CD4-positive, alpha-beta T cell treated with Interleukin-6 at 100 ng/mL for 8 hours (primary cell): ENCODE measurements around the gene UNC119.
"Not testable (repeated sequence)": the region's sequence is repeated elsewhere in the genome, so short reads cannot be mapped to it uniquely, and the experiment has no call there.

Experiments
- DNase-seq: peaks from one replicate; pipeline ENCODE4 v3.0.0-alpha.2; 2020; ENCODE audit warnings: mixed read lengths, low spot score

The UNC119 gene

DNA sequence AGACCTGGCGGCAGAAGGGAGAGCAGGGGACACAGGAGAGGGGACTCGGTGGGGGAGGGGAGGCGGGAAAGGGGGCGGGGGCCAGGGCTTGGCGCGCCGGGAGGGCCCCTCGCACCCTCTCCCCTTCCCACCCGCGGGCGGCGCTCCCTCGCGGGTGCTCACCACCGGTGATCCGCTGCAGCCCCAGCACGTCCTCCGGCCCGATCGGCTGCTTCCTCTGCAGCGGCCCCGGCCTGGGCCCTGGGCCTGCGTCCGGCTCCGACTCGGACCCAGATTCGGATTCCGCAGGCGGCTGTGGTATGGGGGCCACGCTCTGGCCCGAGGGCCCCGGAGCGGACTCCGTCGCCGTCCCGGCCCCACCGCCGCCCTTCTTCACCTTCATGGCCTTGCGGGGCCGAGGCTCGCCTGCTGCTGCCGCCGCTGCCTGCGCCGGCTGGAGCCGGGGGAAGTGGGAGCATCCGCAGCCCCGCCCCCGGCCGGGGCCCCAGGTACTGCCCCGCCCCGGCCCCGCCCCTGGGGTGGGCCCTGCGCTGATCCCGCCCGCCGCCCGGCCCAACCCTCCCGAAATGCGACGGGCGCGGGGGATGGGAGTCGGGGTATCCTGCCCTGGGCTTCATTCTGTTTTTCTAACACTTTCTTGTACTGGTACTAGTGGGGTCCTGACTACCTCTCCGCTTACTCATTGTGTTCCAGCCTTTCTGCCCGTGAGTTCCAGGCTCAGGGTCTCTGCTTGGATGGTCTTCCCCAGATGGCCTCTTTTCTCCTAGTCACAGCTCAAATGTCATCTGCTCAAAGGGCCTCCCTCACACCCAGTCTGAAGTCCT lies at the start of gene UNC119:
UNC119 (minus strand) TSS at position 449 of the 824 bp plus-strand sequence; CDS start at position 382, 67 bp downstream.
- peak; percentile 78 for DNase-seq

DNA sequence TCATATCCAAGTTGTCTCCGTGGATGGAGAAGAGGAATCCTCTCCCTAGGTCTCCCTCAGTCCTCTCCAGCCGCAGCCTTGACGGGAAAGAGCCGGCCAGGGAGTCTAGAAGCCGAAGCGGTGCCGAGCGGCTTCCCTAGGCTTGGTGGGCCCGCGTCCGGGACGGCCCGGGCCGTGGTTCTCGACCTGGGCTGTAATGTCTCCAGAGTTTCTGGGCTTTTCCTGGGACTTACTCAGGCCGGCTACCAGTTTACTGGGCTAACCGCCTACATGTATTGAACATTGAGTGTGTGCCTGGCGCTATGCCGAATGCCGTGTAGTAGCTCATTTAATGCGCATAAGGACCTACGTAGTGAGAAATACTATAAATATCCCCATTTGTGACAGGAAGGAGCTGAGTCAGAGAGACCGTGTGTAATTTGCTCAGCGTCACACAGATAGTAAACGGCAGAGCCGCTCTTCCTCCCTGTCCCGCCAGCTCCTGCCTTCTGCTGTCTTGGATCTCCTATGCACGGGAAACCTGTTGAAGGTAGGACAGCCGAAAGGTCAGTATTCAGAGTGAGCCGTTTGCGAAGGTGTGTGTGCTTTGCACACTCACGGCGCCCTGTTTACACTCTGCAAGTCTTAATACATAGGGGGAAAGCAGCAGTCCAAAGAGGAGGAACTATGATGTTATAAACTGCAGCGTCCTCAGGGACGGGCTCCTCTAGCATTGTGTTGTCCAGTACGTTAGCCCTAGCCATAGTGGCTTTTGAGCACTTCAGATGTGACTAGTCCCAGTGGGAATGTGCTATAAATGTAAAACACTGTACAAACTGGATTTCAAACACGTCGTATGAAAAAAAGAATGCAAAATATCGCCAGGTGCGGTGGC lies 47.1 kb upstream of the UNC119 start:
- peak; percentile 53 for DNase-seq

- DNase-seq: peak; percentile 94
Observed at GRCh38 chr17:28598799-28599310, 46.4 kb upstream of the UNC119 start, which contains the start of gene SPAG5. Gene SPAG5 (minus strand): TSS chr17:28599025. CDS start chr17:28598946, 79 bp downstream.

GRCh38 chr17:28598389-28598788 lies 46.0 kb upstream of the UNC119 start:
- DNase-seq: no peak

DNA sequence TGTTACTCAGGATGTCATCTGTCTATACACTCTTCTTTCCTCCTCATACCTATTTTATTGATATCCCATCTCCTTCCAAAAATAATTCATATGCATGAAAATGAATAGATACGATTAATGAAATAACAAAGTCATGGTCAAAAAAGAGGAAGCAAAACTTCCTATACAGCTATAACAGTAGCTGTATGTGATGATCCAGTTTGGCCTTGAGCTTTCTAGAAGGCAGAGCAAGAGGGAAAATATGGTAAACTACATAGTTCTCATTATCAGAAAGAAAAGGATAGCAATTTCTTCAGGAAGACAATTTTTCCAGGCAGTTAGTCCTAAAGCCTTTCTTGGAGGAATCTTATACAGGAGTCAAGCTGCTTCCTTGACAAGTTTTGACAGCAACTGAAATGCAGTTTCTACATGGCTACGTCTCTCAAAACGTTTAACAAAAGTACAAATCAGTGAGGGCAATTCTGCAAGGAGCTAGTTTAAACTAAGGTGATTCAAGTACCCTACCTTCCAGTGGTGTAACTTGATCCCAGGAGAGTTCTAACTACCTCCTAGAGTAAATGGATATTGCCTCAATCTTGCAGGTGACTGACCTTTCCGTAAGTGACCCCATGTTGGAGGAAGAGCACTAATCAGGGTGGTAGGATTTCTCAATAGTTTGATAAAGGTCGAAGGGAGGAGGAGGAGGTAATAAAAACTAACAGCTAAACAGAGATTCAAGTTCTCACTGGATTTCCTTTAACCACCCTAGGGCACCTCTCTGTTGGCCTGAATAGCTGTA lies 45.4 kb upstream of the UNC119 start:
- no peak for DNase-seq

DNA sequence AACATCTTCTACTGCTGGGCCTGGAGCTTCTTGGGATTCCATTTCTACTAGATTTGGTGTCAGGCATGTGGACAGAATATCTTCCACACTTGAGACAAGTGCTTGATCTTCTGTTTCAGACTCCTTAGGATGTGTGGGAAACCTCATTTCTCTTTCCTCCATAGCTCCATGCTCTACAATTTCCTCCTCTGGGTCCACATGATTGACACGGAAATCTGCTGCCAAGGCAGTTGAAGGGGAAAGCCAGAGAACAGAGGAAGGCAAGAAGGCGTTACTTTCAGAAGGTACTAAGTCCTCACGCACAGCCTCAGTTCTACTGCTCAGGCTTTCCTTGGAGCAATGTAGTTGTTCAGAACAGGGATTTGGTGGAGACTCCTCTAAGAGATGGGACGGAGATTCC lies 39.8 kb upstream of the UNC119 start:
- no peak for DNase-seq

GRCh38 chr17:28585851-28586250 lies 33.4 kb upstream of the UNC119 start:
- no peak for DNase-seq

GRCh38 chr17:28584434-28584833 lies 32.0 kb upstream of the UNC119 start:
- no peak for DNase-seq

- DNase-seq: no peak
Observed at GRCh38 chr17:28582513-28582912, 30.1 kb upstream of the UNC119 start.

GRCh38 chr17:28580959-28581358 lies 28.5 kb upstream of the UNC119 start:
- no peak for DNase-seq

GRCh38 chr17:28579526-28579925 lies 27.1 kb upstream of the UNC119 start:
- DNase-seq: no peak

DNA sequence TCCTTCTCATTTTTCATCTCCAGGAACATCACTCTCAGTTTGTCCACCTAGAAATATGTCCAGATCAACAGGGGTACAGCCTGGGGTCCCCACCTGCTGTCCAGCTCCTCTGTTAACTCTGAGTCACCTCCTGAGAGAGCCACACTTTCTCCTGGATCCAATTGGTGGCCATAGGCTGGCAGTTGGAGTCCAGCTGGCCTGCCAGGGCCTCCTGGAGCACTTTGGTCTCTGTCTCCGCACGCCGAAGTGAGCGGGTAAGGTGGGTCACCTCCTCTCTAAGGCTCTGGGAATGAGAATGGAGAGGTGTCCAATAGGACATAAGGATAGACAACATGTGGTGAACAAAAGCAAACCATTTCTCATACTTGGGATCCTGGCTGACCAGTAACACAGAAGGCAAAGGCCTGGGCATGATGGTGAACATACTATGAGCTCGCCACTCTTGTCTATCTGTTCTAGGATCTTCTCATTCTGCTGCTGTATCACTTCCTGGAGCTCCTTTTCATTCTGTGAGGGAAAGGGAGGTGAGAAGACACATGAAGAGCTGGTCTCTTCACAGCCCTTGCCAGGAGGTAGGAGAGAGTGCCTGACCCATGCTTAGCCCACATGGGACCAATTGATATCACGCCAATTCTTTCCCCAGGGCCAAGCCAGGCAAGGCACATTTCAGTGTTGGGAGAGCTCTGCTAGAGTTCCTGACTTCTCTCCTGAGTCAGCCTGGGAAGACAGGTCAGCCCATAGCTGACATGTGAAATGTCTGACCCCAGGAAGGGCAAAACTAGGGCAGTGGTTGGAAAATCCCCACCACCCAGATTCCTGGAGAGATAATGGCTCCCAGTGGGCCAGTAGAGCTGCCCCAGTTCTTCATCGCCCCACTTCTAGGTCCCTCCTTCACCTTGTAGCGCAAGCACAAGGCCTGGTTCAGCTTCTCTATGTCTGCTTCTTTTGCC lies 26.1 kb upstream of the UNC119 start:
- DNase-seq: no peak

DNA sequence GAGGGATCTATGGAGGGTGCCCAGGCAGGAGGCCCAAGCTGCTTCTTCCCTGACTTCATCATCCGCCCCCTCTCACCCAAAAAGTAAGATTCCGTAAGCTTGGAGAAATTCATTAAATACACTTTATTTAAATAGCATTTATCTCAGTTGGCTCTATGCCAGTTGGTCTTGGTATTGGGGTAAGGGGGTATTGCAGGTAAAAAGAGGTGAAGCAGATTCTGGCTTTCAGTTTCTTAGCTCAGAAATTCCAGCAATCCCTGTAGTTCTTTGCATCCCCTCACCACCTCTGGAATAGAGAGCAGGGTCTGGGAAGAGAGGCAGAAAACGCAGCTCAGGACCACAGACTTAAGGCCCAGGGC lies 25.0 kb upstream of the UNC119 start:
- no peak for DNase-seq

DNA sequence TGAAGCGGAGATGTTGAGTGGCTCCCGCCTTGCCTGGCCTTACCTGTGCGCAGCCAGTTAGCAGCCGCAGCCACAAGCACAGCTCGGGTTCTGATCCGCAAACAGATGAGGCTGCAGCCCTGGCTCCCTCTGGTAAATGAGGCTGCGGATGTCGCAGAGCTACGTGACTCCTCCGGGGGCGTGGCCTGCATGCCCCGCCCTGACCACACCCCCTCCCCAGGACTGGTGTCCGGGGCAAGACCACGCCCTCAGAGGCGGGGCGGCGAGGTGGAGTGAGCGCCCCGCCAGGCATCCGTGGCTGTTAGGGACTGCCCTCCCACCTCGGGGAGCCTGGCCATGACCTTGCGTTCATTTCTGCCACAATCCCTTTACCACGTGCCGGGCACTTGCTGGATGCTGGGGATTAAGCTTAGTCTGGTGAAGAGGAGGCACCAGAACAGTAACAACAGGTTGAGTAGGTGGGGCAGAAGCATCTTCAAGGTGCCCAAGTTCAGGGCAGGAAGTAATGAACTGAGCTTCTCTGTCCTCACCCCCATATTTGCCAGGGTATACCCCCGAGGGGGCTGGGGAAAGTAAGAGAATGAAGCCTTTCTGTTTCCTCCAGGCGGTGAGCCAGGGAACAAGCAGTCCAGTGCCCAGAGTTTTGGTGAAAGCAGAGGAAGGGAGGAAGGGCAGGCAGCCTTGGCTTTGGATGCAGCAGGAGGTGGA lies 24.5 kb upstream of the UNC119 start, which contains the start of gene ALDOC:
ALDOC (minus strand) TSS at position 138 of the 708 bp plus-strand sequence. CDS start 1,363 bp downstream, outside the sequence.
- peak; percentile 98 for DNase-seq

- DNase-seq: not testable (repeated sequence)
Observed at GRCh38 chr17:28576016-28576415, 23.6 kb upstream of the UNC119 start.

- no peak for DNase-seq
Observed at GRCh38 chr17:28575126-28575795, 22.8 kb upstream of the UNC119 start.

DNA sequence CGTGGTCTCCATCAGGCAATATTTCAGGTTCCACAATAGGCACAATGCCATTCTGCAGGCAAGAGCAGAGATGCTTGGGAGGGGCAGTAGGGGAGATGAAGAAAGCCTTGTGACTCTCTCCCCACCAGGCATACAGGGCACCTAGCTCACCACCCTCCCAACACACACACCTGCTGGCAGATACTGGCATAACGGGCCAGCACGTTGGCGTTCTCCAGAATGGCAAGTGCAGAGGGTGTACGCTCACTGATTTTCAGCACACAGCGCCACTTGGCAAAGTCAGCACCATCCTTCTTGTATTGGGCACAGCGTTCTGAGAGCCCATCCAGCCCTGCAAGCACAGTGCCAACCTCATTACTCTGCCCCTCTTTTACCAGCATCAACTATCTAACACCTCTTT lies 22.1 kb upstream of the UNC119 start:
- no peak for DNase-seq

GRCh38 chr17:28573966-28574480 lies 21.6 kb upstream of the UNC119 start:
- no peak for DNase-seq

DNA sequence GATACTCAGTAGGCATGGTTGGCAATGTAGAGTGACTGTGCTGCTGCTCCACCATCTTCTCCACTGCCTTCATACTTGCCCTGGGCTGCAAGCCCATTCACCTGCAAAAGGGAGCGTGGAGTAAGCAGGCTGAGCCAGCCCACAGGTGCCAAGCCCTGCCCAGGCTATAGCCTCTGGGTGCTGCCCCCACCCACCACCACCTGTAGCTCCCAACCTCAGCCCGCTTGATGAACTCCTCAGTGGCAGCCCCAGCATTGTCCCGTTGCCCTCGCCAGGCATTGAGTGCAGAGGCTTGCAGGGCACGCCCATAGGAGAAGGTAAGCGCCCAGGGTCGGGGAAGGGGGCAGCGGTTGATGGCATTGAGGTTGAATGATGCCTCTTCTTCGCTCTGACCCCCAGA lies 21.1 kb upstream of the UNC119 start:
- no peak for DNase-seq
